HG03558 (cell line): ENCODE data around the gene MED27.
"Not testable (repeated sequence)": the region's sequence is repeated elsewhere in the genome, so short reads cannot be mapped to it uniquely, and the experiment has no call there.

Experiments
- ATAC-seq: cut with Tn5 transposase; IDR thresholded peaks from one replicate; pipeline ENCODE4 v1.9.1; 2021; ENCODE audit warnings: moderate number of reproducible peaks; ENCODE audit not compliant: unreplicated experiment; ENCODE audit errors: extremely low read depth

The MED27 gene

DNA sequence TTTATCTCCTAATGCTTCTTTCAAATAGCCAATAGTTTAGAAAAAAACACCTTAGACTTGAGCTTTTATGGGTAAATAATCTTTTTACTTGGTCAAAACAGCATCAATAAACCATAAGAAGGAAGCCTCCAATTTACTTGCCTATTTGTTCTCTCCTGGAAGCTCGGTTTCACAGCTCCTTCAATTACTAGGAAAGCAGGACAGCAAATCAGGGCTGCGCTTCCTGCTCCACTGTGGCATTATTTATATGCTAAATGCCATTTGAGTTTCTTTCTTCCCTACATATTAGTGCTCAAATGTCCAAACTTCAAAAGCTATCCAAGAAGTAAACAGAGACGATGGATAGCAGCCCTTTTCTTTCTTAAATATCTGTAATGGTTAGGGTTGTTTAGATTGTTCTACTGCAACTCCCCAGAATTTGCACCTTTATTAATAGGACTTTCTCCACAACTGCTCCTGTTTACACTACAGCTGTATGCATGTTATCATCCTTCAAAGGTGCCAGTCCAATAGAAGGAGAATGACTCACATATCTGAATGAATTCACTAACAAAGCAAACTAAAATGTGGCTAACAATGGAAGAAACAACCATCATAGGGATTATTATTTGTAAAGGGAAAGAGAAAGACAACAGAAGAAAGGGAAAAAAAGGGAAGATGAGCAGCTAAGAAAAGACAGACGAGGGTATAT lies 58.7 kb downstream of the MED27 start:
- ATAC-seq: no peak

DNA sequence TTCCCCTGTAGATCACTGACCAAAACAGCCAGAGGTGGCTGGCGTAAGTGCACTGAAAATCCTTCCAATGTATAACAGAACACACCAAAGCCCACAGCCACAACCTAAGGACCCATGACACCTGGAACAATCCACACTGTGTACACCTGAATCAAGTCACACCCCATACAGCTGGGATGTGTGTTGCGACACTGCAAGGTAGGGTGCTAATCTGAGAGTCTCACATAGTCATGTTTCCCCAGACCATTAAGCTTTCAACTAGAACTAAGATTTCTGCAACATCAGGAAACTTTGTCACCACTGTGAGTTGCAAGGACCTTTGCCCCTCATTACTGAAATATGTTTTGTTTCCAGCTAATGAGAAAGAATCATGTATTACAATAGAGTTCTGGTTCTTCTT lies 59.4 kb downstream of the MED27 start:
- ATAC-seq: no peak

DNA sequence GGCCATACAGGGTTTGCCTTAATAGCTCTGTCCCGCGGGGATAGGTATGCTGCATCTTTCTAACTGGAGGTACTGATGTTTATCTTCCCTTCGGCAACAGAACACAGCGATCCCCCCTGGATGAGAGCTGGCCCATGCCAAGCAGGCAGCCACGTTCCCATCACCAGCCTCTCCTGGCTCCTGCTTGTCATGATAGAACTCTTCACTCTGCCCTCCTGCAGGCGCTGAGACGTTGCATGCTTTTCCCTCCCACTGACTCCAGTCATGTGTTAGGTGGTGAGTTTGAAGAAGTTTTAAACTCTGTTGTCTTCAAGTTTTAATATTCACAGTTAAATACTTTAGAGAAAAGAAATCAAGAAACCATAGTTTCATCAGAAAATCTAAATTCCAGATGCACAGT lies 60.0 kb downstream of the MED27 start:
- ATAC-seq: no peak

DNA sequence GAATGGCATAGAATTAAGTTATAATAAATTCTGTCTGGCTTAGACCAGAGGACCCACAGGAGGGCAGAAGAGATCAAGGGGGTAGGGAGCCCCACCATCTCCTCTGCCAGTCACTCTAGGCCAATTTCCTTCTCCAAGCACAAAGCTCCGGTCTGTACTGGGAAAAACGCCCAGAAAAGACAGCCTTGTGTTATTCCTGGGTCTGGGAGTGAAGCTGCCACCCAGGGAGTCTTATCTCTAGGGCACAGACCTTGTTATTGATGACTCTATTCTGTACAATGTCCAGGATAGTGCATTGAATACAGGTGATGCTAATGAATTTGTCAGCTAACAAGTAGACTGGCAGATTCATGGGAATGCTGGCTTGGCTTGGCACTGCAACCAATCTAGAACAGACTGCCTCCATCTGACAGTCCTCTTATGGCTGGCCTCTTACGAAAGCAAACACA lies 60.7 kb downstream of the MED27 start:
- no peak for ATAC-seq

DNA sequence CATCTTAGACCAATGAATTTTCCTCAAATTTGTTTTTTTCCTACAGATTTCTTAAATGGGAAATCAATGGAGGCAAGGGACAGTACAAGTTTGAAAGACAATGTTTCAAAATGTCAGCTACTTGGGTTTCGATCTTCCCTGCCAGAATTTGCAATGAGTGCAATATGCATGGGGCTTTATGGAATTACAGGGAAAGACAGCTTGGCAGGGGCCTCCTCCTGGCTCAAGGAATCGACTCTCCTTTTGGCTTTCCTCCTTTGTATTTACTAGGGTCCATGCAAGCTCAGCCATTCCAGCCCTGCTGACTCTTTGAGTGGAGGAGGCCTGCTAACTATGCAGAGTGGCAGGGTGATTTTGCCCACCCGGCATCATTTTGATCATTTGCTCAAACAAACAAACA lies 63.2 kb downstream of the MED27 start:
- ATAC-seq: no peak

DNA sequence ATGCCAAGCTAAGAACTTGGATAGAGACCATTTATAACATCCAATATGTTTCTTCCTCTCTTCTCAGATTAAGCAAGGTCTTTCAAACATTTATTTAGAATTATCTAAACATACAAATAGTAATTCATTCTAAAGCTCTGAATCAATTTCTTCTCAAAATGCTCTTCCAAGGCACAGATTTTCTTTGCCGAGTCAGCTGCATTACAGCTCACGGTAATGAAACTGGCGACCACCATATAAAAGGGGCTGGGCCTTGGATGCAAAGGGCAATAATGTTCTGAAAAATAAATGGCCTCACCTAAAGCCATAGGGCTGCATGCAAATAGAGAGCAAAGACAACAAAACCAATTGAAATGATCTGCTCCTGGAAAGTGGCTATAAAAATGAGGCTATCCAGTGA lies 63.8 kb downstream of the MED27 start:
- ATAC-seq: no peak

DNA sequence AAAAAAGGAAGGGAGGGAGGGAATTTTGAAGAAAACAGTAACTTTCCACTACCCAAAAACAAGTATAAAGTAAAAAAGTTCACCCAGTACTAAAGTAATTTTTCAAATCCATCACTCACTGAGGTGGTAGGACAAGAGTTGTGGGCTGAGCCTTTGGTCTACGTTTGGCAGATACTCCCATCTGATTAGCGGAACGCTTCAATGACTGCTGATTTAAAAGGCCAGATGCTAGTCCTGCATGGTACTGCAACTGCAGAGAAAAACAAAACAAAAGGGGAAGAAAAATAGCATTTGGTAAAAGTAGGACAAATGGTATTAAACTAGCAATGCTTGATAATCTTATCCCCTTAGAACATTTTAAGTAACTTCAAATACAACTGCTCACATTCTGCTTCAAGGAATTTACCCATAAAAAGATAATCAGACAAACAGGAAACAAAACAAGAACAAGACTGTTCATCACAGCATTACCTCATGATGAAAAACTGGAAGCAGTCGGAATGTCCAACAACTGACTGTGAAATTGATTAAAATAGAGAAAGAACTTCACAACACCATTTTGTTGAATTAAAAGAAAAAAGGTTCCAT lies 65.4 kb downstream of the MED27 start:
- no peak for ATAC-seq

DNA sequence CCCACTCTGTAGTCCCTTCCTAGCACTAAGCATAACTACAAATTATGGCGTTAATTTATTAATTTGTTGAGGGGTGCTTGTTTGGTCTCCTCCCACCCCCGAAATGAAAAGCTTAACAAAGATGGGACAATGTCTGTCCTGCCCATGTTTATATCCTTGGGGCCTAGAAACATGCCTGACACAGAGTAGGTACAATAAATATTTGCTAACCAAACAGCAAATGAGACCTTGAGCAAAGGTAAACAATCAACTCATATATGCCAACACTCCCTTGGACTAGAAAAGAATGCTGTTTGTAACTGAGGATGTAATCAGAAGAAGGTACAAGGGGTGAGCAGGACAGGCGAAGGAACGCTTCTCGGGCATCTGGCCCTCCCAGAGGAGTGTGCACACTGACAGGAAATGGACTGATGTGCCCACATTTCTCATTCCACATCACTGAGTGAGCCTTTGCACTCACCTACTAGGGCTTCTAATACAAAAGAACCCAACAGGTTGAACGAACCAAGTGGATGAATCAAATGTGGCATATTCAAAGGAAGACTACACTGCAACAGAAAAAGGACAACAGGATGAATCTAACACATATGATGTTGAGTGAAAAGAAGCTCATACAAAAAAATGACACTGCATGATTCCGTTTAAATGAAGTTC lies 66.8 kb downstream of the MED27 start:
- no peak for ATAC-seq

DNA sequence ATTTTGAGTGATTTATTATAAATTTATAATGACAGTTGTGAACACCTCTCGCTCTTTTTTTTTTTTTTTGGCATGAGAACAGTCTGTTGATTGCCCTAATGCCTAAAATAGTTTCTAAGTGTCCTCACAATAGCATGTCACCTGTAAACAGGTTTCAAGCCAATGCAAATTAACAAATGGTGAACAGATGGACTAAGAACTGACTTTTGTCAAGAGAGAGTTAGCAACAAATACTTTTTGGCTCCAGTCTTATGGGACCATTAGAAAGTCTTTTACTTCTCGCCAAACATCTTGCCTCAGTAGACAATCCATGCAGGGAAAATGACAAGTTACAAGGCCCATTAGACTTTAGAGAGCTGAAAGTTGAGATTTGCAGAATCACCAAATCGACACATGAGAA lies 67.8 kb downstream of the MED27 start:
- ATAC-seq: no peak

DNA sequence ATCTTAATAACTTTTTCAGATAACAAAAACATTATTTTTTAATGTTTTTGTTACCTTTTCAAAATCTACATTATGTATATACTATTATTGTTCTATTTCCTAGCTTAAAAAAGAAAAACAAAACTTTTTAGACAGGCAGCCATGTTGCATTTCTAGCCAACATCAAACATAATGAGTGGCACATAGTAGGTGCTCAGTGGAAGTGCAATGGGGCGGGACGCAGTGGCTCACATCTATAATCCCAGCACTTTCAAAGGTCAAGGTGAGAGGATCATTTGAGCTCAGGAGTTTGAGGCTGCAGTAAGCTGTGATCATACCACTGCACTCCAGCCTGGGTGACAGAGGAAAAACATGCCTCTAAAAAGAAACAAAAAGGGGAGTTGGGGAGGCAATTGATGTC lies 68.4 kb downstream of the MED27 start:
- no peak for ATAC-seq

DNA sequence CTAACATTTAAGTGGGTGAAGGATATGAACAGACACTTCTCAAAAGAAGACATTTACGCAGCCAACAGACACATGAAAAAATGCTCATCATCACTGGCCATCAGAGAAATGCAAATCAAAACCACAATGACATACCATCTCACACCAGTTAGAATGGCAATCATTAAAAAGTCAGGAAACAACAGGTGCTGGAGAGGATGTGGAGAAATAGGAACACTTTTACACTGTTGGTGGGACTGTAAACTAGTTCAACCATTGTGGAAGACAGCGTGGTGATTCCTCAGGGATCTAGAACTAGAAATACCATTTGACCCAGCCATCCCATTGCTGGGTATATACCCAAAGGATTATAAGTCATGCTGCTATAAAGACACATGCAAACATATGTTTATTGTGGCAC lies 69.5 kb downstream of the MED27 start:
- not testable (repeated sequence) for ATAC-seq

DNA sequence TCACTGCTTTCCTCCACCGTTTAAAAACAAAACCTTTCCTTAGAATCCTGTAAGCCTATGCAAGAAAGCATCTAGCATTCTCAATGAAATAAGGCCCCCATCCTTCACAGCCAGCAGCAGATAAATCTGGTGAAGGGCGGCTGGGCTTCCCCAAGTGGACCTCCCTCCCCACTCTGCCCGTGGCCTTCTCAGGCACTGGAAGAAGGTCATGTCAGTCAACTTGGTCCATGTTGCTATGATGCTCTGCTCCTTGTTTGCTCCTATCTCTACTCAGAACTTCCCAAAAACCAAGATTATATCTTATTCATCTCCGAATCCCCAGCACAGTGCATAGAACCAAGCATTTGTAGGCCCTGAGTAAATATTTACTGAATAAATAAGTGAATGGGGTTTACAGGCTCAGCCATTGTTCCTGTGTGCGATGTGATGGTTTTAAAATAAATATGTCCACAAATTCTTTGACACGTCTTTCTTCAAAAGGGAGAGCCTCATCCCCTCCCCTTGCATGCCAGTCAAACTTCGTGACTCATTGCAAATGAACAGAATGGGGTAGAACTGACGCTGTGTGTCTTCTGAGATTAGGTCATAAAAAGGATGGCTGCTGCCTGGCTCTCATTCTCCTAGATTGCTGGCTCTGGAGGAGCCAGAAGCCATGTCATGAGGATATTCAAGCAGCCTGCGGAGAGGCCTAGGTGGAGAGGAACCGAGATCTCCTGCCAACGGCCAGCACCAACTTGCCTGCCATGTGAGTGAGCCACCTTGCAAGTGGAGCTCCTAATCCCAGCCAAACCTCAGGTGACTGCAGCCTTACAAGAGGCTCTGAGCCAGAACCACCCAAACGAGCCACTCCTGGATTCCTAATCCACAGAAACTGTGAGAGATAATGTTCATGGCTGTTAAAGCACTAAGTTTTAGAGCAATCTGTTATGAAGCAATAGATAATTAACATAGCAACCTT lies 70.5 kb downstream of the MED27 start:
- ATAC-seq: no peak

DNA sequence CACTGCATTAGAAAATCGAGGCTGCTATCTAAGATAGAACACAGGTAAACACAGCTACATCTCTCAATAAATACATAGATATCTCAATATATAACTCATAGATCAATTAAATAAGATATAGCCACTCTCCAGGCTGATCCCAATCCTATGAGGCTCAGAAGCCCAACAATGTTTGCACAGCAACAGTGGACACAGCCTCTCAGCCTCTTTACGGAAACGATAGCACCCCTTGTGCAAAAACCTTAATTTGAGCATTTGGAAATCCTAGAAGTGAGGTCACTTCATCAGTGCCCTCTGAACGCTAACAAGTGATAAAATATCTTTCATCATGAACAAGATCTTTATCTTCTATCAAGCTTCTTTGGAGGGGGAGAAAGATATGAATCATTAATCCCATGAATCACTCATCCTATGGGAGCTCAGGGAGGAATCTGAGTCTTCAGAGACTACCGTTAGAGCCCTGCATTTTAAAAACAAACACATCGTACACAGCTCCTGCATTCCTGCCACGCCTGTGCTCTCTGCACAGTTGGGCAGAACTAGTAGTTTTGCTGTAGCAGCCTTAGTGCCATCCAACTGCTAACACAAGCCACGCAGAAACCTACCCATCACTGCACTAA lies 71.4 kb downstream of the MED27 start:
- ATAC-seq: no peak

DNA sequence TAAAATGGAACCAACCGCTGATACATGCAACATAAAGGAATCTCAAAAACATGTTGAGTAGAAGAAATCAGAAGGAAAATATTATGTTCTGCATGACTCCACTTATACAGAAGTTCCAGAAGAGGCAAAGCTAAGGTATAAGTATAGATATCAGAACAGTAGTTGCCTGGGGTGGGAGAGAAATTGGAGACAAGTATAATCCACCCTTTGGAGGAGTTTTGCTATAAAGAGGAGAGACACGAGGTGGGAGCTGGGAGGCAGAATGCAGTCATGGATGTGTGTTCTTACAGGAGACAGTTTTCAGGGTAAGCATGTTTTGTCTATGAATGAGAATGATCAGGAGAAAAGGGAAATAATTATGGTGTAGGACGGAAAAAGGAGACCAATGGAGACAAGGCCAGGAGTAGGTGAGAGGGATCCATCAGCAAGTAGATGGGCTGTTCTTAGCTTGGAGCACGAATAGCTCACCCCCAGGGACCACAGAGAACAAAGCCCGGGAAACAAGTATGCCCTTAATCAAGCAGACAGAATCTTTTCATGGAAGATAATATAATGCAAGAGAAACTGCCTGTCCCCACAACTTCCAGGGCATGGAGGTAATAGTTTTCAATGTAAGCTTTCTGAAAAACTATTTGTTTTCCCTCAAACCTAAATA lies 72.2 kb downstream of the MED27 start:
- no peak for ATAC-seq

DNA sequence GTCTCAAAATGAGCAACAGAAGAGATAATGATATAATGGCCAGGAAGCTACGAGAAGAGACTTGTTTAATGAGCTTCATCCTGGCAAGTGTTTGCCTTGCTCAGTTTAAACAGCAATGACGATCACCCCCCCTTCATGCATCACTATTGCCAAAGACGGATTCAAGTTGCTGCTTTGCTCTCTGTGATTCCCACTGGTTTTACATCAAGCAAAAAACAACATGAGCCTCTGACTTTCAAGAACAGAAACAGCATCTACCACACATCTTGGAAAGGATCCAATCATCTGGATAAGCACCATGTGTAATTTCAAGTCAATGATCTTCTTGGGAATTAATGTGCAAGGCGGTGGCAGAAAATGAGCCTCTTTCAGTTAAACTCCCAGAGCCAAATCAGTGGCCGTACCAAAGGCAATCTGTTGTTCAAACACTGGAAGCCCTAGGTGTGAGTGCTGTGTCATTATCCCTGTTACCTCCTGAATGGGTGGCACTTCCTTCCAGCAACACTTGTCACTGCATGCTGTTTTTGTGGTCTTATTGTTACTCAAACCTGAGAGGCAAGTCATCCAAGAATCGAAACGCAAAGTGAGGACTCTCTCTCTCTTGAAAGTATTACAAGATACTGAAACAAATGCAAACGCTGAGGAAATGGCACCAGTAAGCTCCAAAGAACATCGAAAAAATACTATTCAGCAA lies 72.8 kb downstream of the MED27 start:
- ATAC-seq: no peak

DNA sequence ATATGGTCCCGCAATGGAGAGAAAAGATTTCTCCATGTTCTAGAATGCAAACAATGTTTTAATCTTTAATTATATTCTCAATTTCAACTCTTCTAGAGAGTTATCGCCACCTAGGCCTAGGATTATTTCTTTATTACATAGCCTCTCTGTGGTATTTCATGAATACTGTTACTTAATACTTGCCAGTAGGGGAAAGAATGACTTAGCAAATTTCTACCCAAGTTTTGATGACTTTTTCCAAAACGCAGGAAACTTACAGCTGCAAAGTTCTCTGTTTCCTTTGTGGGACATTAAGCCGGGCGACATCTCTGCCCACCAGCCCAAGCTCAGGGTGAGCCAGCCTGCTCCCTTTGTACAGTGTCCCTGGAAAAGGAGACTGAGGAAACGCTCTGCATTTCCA lies 73.8 kb downstream of the MED27 start:
- no peak for ATAC-seq

DNA sequence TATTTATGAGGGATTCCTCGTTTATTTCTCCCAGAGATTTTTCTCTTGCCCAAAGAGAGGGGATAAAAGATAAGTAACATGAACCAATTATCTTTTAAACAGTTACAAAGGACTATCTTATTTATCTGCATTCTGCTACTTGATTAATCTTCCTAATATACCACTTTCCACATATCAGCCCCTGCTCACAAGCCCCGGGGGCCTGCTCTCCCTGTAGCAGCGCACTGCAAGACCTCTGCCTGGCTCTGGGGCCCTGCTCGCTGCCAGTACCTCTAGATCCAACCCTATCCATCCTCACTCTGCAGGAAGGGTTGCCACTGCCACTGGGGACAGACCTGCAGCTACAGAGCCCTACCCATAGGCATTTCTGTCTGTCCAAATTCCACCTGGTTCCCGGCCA lies 75.3 kb downstream of the MED27 start:
- no peak for ATAC-seq

DNA sequence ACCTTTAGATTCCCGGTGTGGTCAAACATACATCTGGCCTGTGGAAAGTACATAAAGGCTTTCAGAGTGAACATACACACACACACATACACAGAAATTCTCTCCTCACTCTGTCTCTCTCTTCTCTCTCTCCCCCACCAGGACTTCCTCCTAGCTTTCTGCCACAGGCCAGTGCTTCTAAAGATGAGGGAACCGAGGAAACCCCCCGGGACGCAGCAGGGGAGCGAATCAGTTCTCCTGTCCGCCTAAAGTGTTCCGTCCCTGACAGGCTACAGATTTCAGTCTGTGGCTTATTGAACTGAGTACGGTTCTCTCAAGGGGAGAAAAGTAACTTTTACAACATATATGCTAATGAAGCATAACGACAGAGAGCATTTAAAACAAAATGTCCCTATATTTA lies 75.8 kb downstream of the MED27 start:
- ATAC-seq: no peak

DNA sequence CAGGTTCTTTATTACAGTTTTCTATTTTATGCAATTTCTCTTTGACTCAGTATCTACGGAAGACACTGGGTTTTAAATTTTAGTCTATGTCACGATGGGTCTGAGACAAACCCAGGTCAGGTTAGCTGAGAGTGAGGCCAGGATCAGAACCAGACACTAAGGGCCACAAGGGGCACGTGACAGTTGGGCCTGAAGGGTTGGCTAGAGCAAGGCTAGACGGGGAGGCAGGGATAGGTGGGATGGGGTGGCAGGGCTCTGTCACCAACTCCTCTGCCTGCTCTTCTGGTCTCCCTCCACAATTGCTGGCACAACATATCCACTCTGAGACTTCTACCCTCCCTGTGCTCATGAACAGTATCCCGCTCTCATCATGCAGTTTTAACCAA lies 76.4 kb downstream of the MED27 start:
- ATAC-seq: no peak
